A549 (cell line): ENCODE results near the gene C19orf81. TPM values are rescaled to one million over a fixed set of nuclear protein-coding genes. Genes with fewer than 3 reads are reported as not detected.
A peak's percentile ranks its signal among the peaks of the same experiment; 100 is the strongest.
"Not testable (repeated sequence)": the region's sequence is repeated elsewhere in the genome, so short reads cannot be mapped to it uniquely, and the experiment has no call there.

Experiments used
- ATAC-seq, 2 experiments: fragments of 200-7000 bp in 1 of 2; fragments of >200 bp in 1 of 2; cut with Nextera tagmentation in 1 of 2; cut with Tn5 transposase in 1 of 2; 3 replicates each; pipeline versions ENCODE4 v1.8.0 to v1.9.1; 2018 to 2020; ENCODE audit warnings: mild to moderate bottlenecking in 1 of 2, moderate library complexity in 1 of 2
- CTCF ChIA-PET: fragments of 300-600 bp; sonication (Branson Sonifier 250); formaldehyde crosslinking; extraction: SDS; loops from one replicate; lab custom pipeline; 2021; ENCODE audit warnings: antibody characterized with exemption, inconsistent platforms; lab: Yijun Ruan, JAX
- POLR2A ChIA-PET: fragments of 350-600 bp; formaldehyde crosslinking; extraction: SDS; loops from one replicate; lab custom pipeline; 2021; ENCODE audit warnings: antibody characterized with exemption, inconsistent platforms; lab: Yijun Ruan, JAX
- DNase-seq, 2 experiments: peaks; one replicate each; pipeline versions ENCODE4 v3.0.0 to v3.0.0-alpha.2; 2011 to 2016; ENCODE audit warnings: low read depth in 1 of 2, low spot score in 1 of 2
- FAIRE-seq: peaks from 2 replicates; lab custom pipeline; 2011; peaks lifted over from hg19 to GRCh38; lab: Jason Lieb, UNC
- H3K27ac ChIP-seq, 2 experiments: fragments of >200 bp; sonication (Bioruptor Twin); formaldehyde crosslinking; 3 replicates each; pipeline ENCODE4 v1.5.1; 2016 to 2017
- H3K4me1 ChIP-seq: fragments of >200 bp; sonication (Bioruptor Twin); formaldehyde crosslinking; 3 replicates; pipeline ENCODE4 v1.6.1; 2016
- H3K4me2 ChIP-seq: fragments of >200 bp; sonication (Bioruptor Twin); formaldehyde crosslinking; 3 replicates; pipeline ENCODE4 v1.6.1; 2016
- H3K4me3 ChIP-seq: fragments of >200 bp; sonication (Bioruptor Twin); formaldehyde crosslinking; 3 replicates; pipeline ENCODE4 v1.5.1; 2016
- H3K9me3 ChIP-seq: fragments of >200 bp; sonication (Bioruptor Twin); formaldehyde crosslinking; 3 replicates; pipeline ENCODE4 v1.6.1; 2016
- CHD2 ChIP-seq: fragments of 150-350 bp; IDR thresholded peaks from 2 replicates; pipeline ENCODE4 v1.6.1; 2014; ENCODE audit warnings: low read length; ENCODE audit not compliant: partially characterized antibody
- CTCF ChIP-seq: fragments of >200 bp; sonication (Bioruptor Twin); formaldehyde crosslinking; IDR thresholded peaks from 3 replicates; pipeline ENCODE4 v1.5.1; 2016
- EHF ChIP-seq: fragments of 250-450 bp; sonication (Bioruptor Pico); IDR thresholded peaks from 2 replicates; pipeline ENCODE4 v1.5.0; 2020; ENCODE audit warnings: mild to moderate bottlenecking
- JUN ChIP-seq, 2 experiments: fragments of >200 bp; sonication (Bioruptor Twin); formaldehyde crosslinking; IDR thresholded peaks; 2 replicates in 1 of 2; 3 replicates in 1 of 2; pipeline ENCODE4 v1.6.1; 2016 to 2017
- MAX ChIP-seq: IDR thresholded peaks from 2 replicates; pipeline ENCODE4 v1.6.1; 2012
- PHF8 ChIP-seq: fragments of 200-600 bp; sonication (generic); IDR thresholded peaks from 2 replicates; pipeline ENCODE4 v1.6.1; 2016; ENCODE audit warnings: low read depth, mild to moderate bottlenecking, antibody characterized with exemption, moderate library complexity, borderline replicate concordance
- RAD21 ChIP-seq, 2 experiments: fragments of >200 bp in 1 of 2; sonication (Bioruptor Twin) in 1 of 2; formaldehyde crosslinking in 1 of 2; IDR thresholded peaks in 1 of 2; conservative IDR thresholded peaks in 1 of 2; 2 replicates in 1 of 2; 3 replicates in 1 of 2; pipeline ENCODE4 v1.6.1; 2012 to 2018; ENCODE audit warnings: inconsistent platforms in 1 of 2
- RFX5 ChIP-seq: fragments of 450-650 bp; IDR thresholded peaks from 2 replicates; pipeline ENCODE4 v1.7.1; 2014; ENCODE audit warnings: antibody characterized with exemption, mild to moderate bottlenecking, moderate library complexity
- RNF2 ChIP-seq: fragments of 200-600 bp; sonication (generic); IDR thresholded peaks from 2 replicates; pipeline ENCODE4 v1.6.1; 2016; ENCODE audit warnings: low read depth, mild to moderate bottlenecking, antibody characterized with exemption, moderate library complexity, borderline replicate concordance
- SMC3 ChIP-seq: fragments of >200 bp; sonication (Bioruptor Twin); formaldehyde crosslinking; IDR thresholded peaks from 3 replicates; pipeline ENCODE4 v1.6.1; 2018; ENCODE audit warnings: inconsistent platforms
- WGBS: methylation state at CpG from one replicate; pipeline ENCODE4 v1.1.6; 2017; ENCODE audit errors: missing lambda C conversion rate; 5-methylcytosine and 5-hydroxymethylcytosine counted together
- polyA plus RNA-seq, 4 experiments: library from polyadenylated mRNA; depleted of rRNA in 3 of 4; stranded (reverse); fragments of >200 nt; fragmentation: RNase III in 1 of 4; extraction: RNeasy Plus Mini Kit Qiagen cat#74134 plus additional on column Dnase treatment in 1 of 4; gene quantifications; 2 replicates in 3 of 4; 3 replicates in 1 of 4; pipeline ENCODE4 v1.2.3, GENCODE V29; 2011 to 2017
- TF ChIP-seq, protein P1 (sequence below): IDR thresholded peaks from 2 replicates; pipeline ENCODE4 v1.6.1; 2012; ENCODE audit warnings: low read depth, borderline replicate concordance
- TF ChIP-seq, protein P2 (sequence below): fragments of 200-600 bp; sonication (generic); IDR thresholded peaks from 2 replicates; pipeline ENCODE4 v1.6.1; 2016; ENCODE audit warnings: antibody characterized with exemption, mild to moderate bottlenecking, moderate library complexity

The C19orf81 gene
- polyA plus RNA-seq, 2 of the 4 experiments (the other 2 are of a cell fraction) = 2.1 to 9.5 TPM

DNA sequence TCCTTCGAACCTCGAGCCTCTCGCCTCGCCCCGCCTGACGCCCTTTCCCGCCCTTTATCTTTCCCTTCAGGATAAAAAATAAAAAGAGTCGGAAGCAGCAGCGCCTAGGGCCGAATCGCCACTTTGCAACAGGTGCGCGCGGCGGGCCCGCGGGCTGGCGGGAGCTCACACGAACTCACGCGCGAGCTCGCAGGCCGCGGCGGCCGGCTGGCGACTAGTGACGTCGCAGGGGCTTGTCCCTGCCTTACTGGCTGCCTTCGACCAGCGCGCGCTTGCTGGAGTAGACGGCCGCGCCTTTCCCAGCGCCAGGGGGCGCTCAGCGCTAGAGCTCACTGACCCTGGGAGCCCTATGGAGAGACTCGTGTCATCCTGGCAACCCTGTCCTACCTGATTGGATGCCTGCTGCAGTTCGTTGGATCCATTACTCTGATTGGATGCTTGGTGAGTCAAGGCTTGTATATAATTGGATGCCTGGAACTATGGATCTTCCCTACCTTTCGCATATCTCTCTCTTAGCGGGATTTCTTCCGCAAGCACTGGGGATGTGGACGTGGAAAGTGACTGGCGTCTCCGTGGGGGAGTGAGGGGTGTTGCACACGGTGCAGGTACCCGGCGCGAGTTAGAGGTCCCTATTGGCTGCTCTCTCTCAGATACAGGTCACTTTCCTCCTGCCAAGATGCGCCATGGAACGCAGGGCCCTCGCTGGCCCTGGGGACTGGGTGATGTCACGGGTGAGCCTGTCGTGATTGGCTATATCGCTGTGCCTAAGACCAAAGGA is 43.0 kb upstream of the C19orf81 start:
- 38% methylated on average over 44 of the region's 58 CpGs for WGBS
- POLR2A ChIA-PET = interaction anchor here (0.7 kb wide), 1 partner anchor 118 kb away, joined by 10 read pairs; no protein-coding TSS in a partner anchor
- peak overlapping the region; percentile 80 for H3K4me2 ChIP-seq
- H3K4me3 ChIP-seq = peak overlapping the region; percentile 37
- CTCF ChIA-PET = interaction anchor here (0.8 to 3.8 kb wide), 7 partner anchors 10 to 174 kb away, joined by 3 to 23 read pairs (median 7); no protein-coding TSS in a partner anchor
- TF ChIP-seq RAD21 (conservative IDR thresholded peaks at IDR 0.05 in 1 of 2, IDR thresholded peaks at IDR 0.05 in 1 of 2) = peak; percentile 9 to 41; a peak in 3 of 5 replicates
- peak; percentile 52; the same call in 1 of the 2 replicates for TF ChIP-seq PHF8
- peak; percentile 14 for TF ChIP-seq CHD2
- TF ChIP-seq CTCF = peak; percentile 53
- peak; percentile 99 for TF ChIP-seq RFX5
- TF ChIP-seq MAX = peak; percentile 84
- TF ChIP-seq, protein P1, sequence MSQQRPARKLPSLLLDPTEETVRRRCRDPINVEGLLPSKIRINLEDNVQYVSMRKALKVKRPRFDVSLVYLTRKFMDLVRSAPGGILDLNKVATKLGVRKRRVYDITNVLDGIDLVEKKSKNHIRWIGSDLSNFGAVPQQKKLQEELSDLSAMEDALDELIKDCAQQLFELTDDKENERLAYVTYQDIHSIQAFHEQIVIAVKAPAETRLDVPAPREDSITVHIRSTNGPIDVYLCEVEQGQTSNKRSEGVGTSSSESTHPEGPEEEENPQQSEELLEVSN = peak; percentile 94
- TF ChIP-seq RNF2 = peak; percentile 74; the same call in 1 of the 2 replicates
- TF ChIP-seq SMC3 = peak; percentile 43; the same call in 2 of the 3 replicates
- TF ChIP-seq, protein P2, sequence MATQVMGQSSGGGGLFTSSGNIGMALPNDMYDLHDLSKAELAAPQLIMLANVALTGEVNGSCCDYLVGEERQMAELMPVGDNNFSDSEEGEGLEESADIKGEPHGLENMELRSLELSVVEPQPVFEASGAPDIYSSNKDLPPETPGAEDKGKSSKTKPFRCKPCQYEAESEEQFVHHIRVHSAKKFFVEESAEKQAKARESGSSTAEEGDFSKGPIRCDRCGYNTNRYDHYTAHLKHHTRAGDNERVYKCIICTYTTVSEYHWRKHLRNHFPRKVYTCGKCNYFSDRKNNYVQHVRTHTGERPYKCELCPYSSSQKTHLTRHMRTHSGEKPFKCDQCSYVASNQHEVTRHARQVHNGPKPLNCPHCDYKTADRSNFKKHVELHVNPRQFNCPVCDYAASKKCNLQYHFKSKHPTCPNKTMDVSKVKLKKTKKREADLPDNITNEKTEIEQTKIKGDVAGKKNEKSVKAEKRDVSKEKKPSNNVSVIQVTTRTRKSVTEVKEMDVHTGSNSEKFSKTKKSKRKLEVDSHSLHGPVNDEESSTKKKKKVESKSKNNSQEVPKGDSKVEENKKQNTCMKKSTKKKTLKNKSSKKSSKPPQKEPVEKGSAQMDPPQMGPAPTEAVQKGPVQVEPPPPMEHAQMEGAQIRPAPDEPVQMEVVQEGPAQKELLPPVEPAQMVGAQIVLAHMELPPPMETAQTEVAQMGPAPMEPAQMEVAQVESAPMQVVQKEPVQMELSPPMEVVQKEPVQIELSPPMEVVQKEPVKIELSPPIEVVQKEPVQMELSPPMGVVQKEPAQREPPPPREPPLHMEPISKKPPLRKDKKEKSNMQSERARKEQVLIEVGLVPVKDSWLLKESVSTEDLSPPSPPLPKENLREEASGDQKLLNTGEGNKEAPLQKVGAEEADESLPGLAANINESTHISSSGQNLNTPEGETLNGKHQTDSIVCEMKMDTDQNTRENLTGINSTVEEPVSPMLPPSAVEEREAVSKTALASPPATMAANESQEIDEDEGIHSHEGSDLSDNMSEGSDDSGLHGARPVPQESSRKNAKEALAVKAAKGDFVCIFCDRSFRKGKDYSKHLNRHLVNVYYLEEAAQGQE = peak; percentile 37; the same call in 1 of the 2 replicates
- DNase-seq = peak; percentile 64 to 89
- H3K4me1 ChIP-seq, H3K9me3 ChIP-seq: not testable (repeated sequence)
- peak; percentile 92 for FAIRE-seq
- peak overlapping the region; percentile 56 to 79; a peak in 5 of 6 replicates for H3K27ac ChIP-seq
- peak; percentile 74 to 88 for ATAC-seq

DNA sequence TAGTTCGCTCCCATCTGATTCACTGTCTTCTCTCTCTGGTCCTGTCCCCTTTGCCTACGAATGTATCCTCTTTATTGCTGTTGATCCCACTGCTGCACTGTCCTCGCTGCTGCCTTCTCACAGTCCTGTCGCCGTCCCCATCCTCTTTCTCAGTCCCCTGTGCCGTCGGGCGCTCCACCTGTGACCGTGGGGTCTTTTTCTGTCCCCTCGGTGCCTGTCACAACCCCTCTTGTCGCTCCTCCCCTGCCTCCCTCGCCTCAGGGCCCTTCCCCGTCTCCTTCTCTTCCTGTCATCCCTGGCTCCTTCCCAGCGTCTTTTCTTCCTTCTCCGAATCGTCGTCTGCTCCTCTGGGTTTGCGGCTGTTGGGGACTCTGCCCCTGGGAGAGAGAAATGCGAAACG is 41.9 kb upstream of the C19orf81 start:
- peaks cover 5% of the 10 kb centered on the region; the same call in 1 of the 3 replicates for H3K4me1 ChIP-seq
- FAIRE-seq = no peak
- ChIA-PET POLR2A (interaction anchor here (1.0 to 1.1 kb wide), 2 partner anchors 51 to 197 kb away, joined by 6 to 8 read pairs; no protein-coding TSS in a partner anchor), CTCF (interaction anchor here (0.6 to 3.8 kb wide), 43 partner anchors 8 to 318 kb away, joined by 3 to 28 read pairs (median 4); partner anchors contain the start of gene CLEC11A)
- no peak for TF ChIP-seq JUN (IDR thresholded peaks at IDR 0.05)
- TF ChIP-seq EHF (CRISPR knock-in tag) = no peak
- DNase-seq = no peak
- peak overlapping the region; percentile 75 for H3K4me2 ChIP-seq
- H3K27ac ChIP-seq = peak overlapping the region in 1 of 2 experiments; percentile 37; a peak in 3 of 6 replicates
- WGBS = 76% methylated on average over 20 of the region's 20 CpGs
- peak overlapping the region; percentile 28 for H3K4me3 ChIP-seq
- no peak for ATAC-seq
- H3K9me3 ChIP-seq = 0 out of 3 replicates have a peak, but pooled peaks cover 3% of the 10 kb centered on the region
